ENCODE measurements around the gene CENPB. TPM values are rescaled to one million over a fixed set of nuclear protein-coding genes. Genes with fewer than 3 reads are reported as not detected.

CENPB gene
- polyA plus RNA-seq, 1 donor from 2014 or later: 37.9 TPM

GRCh38 chr20:3757268-3757667, 29.3 kb downstream of the CENPB start:
- Histone ChIP-seq H3K4me3 (ENCODE audit: low read length) (no peak overlapping the region), H3K27me3 (ENCODE audit: insufficient read depth, low read depth, low read length) (peaks cover 3% of the 10 kb centered on the region), H3K4me2 (ENCODE audit: low read length) (no peak overlapping the region), H3K27ac (ENCODE audit: low read length) (no peak overlapping the region), H3F3A (ENCODE audit: insufficient read depth, low read length, poor library complexity, severe bottlenecking) (no peaks in the 10 kb centered on the region), H3K9me3 (ENCODE audit: low read length) (no peaks in the 10 kb centered on the region), H3K9ac (ENCODE audit: low read length) (no peak overlapping the region), H4K20me1 (ENCODE audit: insufficient read depth) (no peaks in the 10 kb centered on the region), H2AFZ (ENCODE audit: low read depth, low read length) (no peak overlapping the region), H3K79me2 (replicated peaks; ENCODE audit: insufficient read depth, low read length) (no peaks in the 10 kb centered on the region), H3K9me2 (ENCODE audit: insufficient read depth, low read length) (no peaks in the 10 kb centered on the region), H3K36me3 (ENCODE audit: insufficient read depth, low read length) (no peaks in the 10 kb centered on the region)
- TF ChIP-seq MXI1 (conservative IDR thresholded peaks at IDR 0.05; ENCODE audit: poor library complexity, severe bottlenecking): no peak
- no peak for TF ChIP-seq POLR2AphosphoS5 (IDR thresholded peaks at IDR 0.05)
- TF ChIP-seq RAD21 (conservative IDR thresholded peaks at IDR 0.05): no peak
- TF ChIP-seq EP300 (conservative IDR thresholded peaks at IDR 0.05; ENCODE audit: poor library complexity, severe bottlenecking): no peak
- TF ChIP-seq, protein P1, sequence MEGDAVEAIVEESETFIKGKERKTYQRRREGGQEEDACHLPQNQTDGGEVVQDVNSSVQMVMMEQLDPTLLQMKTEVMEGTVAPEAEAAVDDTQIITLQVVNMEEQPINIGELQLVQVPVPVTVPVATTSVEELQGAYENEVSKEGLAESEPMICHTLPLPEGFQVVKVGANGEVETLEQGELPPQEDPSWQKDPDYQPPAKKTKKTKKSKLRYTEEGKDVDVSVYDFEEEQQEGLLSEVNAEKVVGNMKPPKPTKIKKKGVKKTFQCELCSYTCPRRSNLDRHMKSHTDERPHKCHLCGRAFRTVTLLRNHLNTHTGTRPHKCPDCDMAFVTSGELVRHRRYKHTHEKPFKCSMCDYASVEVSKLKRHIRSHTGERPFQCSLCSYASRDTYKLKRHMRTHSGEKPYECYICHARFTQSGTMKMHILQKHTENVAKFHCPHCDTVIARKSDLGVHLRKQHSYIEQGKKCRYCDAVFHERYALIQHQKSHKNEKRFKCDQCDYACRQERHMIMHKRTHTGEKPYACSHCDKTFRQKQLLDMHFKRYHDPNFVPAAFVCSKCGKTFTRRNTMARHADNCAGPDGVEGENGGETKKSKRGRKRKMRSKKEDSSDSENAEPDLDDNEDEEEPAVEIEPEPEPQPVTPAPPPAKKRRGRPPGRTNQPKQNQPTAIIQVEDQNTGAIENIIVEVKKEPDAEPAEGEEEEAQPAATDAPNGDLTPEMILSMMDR (IDR thresholded peaks at IDR 0.05; ENCODE audit: poor library complexity, severe bottlenecking): no peak
- no peak for TF ChIP-seq REST (IDR thresholded peaks at IDR 0.05; ENCODE audit: borderline replicate concordance)
- TF ChIP-seq TAF1 (IDR thresholded peaks at IDR 0.05; ENCODE audit: low read depth): no peak
- TF ChIP-seq EZH2 (IDR thresholded peaks at IDR 0.05; ENCODE audit: borderline replicate concordance, insufficient read depth, low read length, poor library complexity, severe bottlenecking): no peak
- no peak for TF ChIP-seq SMC3 (conservative IDR thresholded peaks at IDR 0.05; ENCODE audit: poor library complexity)

DNA sequence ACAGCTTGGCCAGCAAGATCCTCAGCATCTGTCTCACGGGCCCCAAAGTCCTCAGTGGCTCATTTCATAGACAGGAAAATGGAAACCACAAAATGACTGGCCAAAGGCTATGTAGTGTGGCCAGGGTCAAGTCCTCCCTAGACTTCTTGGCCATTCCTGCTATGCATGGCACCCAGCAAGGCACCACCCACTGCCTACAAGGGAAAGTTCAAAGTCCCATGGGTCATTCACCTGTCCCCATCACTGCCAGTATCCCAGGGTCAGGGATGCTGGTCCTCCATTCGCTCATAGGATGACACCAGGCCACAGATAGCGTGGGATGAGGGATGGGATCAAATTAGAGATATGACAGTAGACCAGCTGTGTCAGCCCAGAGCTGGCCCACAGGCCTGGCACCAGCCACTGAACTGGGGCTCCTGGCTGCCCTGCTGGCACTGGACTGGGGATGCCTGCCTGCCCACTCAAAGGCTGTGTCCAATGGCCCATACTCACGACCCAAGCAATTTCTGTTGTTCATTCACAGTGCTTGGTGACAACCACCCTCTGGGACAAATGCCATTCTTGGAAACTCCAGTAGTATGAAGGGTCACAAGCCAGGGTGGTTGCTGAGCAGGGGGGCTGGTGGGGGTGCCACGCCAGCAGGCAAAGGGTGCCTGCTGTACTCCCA, 30.6 kb downstream of the CENPB start:
- Histone ChIP-seq H3K9ac (ENCODE audit: low read length) (no peak overlapping the region), H3K9me3 (ENCODE audit: low read length) (no peaks in the 10 kb centered on the region), H3K79me2 (replicated peaks; ENCODE audit: insufficient read depth, low read length) (no peaks in the 10 kb centered on the region), H3K4me3 (ENCODE audit: low read length) (no peak overlapping the region), H3F3A (ENCODE audit: insufficient read depth, low read length, poor library complexity, severe bottlenecking) (no peaks in the 10 kb centered on the region), H3K4me2 (ENCODE audit: low read length) (no peak overlapping the region), H4K20me1 (ENCODE audit: insufficient read depth) (no peaks in the 10 kb centered on the region), H3K27me3 (ENCODE audit: insufficient read depth, low read depth, low read length) (peaks cover 16% of the 10 kb centered on the region), H3K36me3 (ENCODE audit: insufficient read depth, low read length) (no peaks in the 10 kb centered on the region), H3K27ac (ENCODE audit: low read length) (no peak overlapping the region), H3K9me2 (ENCODE audit: insufficient read depth, low read length) (no peaks in the 10 kb centered on the region), H2AFZ (ENCODE audit: low read depth, low read length) (no peak overlapping the region)
- TF ChIP-seq POLR2AphosphoS5 (IDR thresholded peaks at IDR 0.05) (no peak), TAF1 (IDR thresholded peaks at IDR 0.05; ENCODE audit: low read depth) (no peak), SMC3 (conservative IDR thresholded peaks at IDR 0.05; ENCODE audit: poor library complexity) (no peak), MXI1 (conservative IDR thresholded peaks at IDR 0.05; ENCODE audit: poor library complexity, severe bottlenecking) (no peak), REST (IDR thresholded peaks at IDR 0.05; ENCODE audit: borderline replicate concordance) (no peak), EP300 (conservative IDR thresholded peaks at IDR 0.05; ENCODE audit: poor library complexity, severe bottlenecking) (no peak), RAD21 (conservative IDR thresholded peaks at IDR 0.05) (no peak), EZH2 (IDR thresholded peaks at IDR 0.05; ENCODE audit: borderline replicate concordance, insufficient read depth, low read length, poor library complexity, severe bottlenecking) (no peak)
- TF ChIP-seq, protein P1 (IDR thresholded peaks at IDR 0.05; ENCODE audit: poor library complexity, severe bottlenecking): no peak

Measured in neural cell (in vitro differentiated cells).